Body of pancreas (tissue), 4 donors: ENCODE data around the gene PIK3CB. TPM values are rescaled to one million over a fixed set of nuclear protein-coding genes. Genes with fewer than 3 reads are reported as not detected.
A peak's percentile ranks its signal among the peaks of the same experiment; 100 is the strongest.

Experiments used
- ATAC-seq: fragments of 150-250 bp; one replicate; pipeline ENCODE4 v1.9.1; 2016
- DNase-seq, 4 donors: peaks; one replicate each; pipeline ENCODE4 v3.0.0-alpha.2; 2019
- H3K27ac ChIP-seq, 4 donors: fragments of 200-600 bp; sonication (generic); 1 replicate in 3 of 4; 2 replicates in 1 of 4; pipeline versions ENCODE4 v1.5.1 to v1.6.1; 2016 to 2019; ENCODE audit warnings: mild to moderate bottlenecking in 1 of 4, mixed read lengths in 1 of 4, moderate library complexity in 1 of 4
- H3K27me3 ChIP-seq, 2 donors: fragments of 200-600 bp; sonication (generic); one replicate each; pipeline ENCODE4 v1.6.0; 2016; ENCODE audit warnings: mild to moderate bottlenecking in 1 of 2
- H3K36me3 ChIP-seq, 2 donors: fragments of 200-600 bp; sonication (generic); replicated peaks in 1 of 2; 2 replicates each; pipeline ENCODE4 v1.5.1; 2016; ENCODE audit warnings: low read depth in 2 of 2; ENCODE audit not compliant: insufficient read depth in 1 of 2
- H3K4me1 ChIP-seq: fragments of 200-600 bp; sonication (generic); one replicate; pipeline ENCODE4 v1.6.0; 2016
- H3K4me3 ChIP-seq, 2 donors: fragments of 200-600 bp; sonication (generic); 1 replicate in 1 of 2; 2 replicates in 1 of 2; pipeline ENCODE4 v1.5.1; 2016 to 2019
- H3K9me3 ChIP-seq, 3 donors: fragments of 200-600 bp; sonication (generic); 1 replicate in 2 of 3; 2 replicates in 1 of 3; pipeline ENCODE4 v1.5.1; 2016
- POLR2A ChIP-seq, 3 donors: fragments of 450-650 bp; IDR thresholded peaks; one replicate each; pipeline ENCODE4 v1.6.1; 2016; ENCODE audit warnings: antibody characterized with exemption in 3 of 3, mild to moderate bottlenecking in 2 of 3
- WGBS, 2 donors: methylation state at CpG; one replicate each; pipeline ENCODE4 v1.1.5; 2017; 5-methylcytosine and 5-hydroxymethylcytosine counted together
- intact Hi-C: fragments of 100-400 bp; cut with DNase I; formaldehyde crosslinking; loops from one replicate; pipeline ENCODE4 v1.15.1; 2023
- total RNA-seq, 2 donors: library from RNA; depleted of rRNA; stranded (reverse); fragments of >200 nt; gene quantifications; one replicate each; pipeline ENCODE4 v1.1.0, GENCODE V29; 2016
- TF ChIP-seq, protein P1 (sequence below), 7 experiments: fragments of 450-650 bp in 4 of 7; fragments of 200-600 bp in 3 of 7; sonication (generic) in 3 of 7; IDR thresholded peaks; one replicate each; pipeline ENCODE4 v1.5.1; 2016 to 2019; ENCODE audit warnings: antibody characterized with exemption in 7 of 7

PIK3CB gene
- total RNA-seq, 2 donors from 2014 or later: 40.2 to 50.1 TPM

DNA sequence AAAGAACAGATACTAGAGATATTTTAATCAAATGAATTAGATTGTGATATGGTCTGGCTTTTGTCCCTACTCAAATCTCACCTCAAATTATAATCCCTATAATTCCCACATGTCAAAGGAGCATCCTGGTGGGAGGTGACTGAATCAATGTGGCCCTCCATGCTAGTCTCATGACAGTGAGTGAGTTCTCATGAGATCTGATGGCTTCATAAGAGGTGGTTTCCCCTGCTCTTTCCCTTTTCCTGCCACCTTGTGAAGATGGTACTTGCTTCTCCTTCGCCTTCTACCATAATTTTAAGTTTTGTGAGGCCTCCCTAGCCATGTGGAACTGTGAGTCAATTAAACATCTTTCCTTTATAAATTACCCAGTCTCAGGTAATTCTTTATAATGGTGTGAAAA lies 143.4 kb downstream of the PIK3CB start:
- TF ChIP-seq, protein P1, sequence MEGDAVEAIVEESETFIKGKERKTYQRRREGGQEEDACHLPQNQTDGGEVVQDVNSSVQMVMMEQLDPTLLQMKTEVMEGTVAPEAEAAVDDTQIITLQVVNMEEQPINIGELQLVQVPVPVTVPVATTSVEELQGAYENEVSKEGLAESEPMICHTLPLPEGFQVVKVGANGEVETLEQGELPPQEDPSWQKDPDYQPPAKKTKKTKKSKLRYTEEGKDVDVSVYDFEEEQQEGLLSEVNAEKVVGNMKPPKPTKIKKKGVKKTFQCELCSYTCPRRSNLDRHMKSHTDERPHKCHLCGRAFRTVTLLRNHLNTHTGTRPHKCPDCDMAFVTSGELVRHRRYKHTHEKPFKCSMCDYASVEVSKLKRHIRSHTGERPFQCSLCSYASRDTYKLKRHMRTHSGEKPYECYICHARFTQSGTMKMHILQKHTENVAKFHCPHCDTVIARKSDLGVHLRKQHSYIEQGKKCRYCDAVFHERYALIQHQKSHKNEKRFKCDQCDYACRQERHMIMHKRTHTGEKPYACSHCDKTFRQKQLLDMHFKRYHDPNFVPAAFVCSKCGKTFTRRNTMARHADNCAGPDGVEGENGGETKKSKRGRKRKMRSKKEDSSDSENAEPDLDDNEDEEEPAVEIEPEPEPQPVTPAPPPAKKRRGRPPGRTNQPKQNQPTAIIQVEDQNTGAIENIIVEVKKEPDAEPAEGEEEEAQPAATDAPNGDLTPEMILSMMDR (IDR thresholded peaks at IDR 0.05): no peak
- TF ChIP-seq POLR2A (IDR thresholded peaks at IDR 0.05): no peak
- ATAC-seq: no peak
- no peaks in the 10 kb centered on the region for H3K27me3 ChIP-seq
- H3K4me1 ChIP-seq: peaks cover 42% of the 10 kb centered on the region
- DNase-seq: no peak
- H3K4me3 ChIP-seq: no peak overlapping the region
- 95 to 100% methylated on average over 1 of the region's 1 CpG for WGBS, 2 donors
- intact Hi-C loops: no loop called here
- peaks cover 0 to 4% of the 10 kb centered on the region in 2 donors for H3K36me3 ChIP-seq
- H3K9me3 ChIP-seq: no peaks in the 10 kb centered on the region
- no peak overlapping the region for H3K27ac ChIP-seq

DNA sequence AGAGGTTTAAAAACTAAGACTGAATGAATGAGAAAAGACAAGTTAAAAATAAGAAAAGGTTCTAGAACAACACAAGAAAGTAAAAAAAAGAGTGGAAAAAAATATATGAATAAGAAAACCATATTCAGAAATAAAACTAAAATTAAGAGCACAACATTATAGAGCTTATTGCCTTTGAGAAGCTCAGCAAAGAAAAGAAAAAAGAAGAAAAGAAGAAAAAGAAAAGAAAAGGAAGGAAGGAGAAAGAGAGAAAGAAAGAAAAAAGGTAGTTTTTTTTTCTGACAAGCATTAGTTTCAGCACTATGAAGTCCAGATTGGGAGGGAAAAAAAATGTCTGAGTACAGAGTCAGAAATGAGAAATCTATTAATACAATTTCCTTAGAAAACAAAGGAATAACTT lies 144.7 kb downstream of the PIK3CB start:
- no peak for TF ChIP-seq POLR2A (IDR thresholded peaks at IDR 0.05)
- TF ChIP-seq, protein P1 (IDR thresholded peaks at IDR 0.05): no peak
- Histone ChIP-seq H3K27me3 (no peaks in the 10 kb centered on the region), H3K4me1 (peaks cover 55% of the 10 kb centered on the region), H3K4me3 (no peak overlapping the region), H3K36me3 (peaks cover 0 to 4% of the 10 kb centered on the region in 2 donors), H3K9me3 (no peaks in the 10 kb centered on the region), H3K27ac (no peak overlapping the region)
- DNase-seq: no peak
- no peak for ATAC-seq
- intact Hi-C loops: no loop called here

DNA sequence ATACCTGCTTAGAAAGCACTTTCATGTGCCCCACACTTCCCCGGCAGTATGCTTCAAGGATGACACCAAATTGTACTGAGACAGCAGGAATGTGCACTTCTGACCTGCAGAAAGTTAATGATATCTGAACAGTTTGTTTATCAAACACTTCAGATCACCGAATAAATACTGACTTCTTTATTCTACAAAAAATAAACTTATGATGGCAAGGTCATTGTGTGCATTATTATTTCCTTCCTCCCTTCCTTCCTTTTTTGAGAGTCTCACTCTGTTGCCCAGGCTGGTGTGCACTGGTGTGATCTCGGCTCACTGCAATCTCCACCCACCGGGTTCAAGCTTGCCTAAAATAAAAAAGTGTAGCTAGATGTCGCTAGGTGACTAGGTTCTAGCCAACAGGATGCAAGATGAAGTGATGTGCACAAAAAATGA lies 145.8 kb downstream of the PIK3CB start:
- no peaks in the 10 kb centered on the region for H3K9me3 ChIP-seq
- H3K4me1 ChIP-seq: peaks cover 55% of the 10 kb centered on the region
- no peak for TF ChIP-seq POLR2A (IDR thresholded peaks at IDR 0.05)
- TF ChIP-seq, protein P1 (IDR thresholded peaks at IDR 0.05): peak in 3 of 7 experiments; percentile 11 to 30 (median 16)
- peaks cover 0 to 4% of the 10 kb centered on the region in 2 donors for H3K36me3 ChIP-seq
- no peak overlapping the region for H3K4me3 ChIP-seq
- peak overlapping the region in 1 of 4 donors; percentile 8 for H3K27ac ChIP-seq
- no peak for DNase-seq
- intact Hi-C loops: loop anchor here (10.0 kb wide), 1 partner anchor 74 kb away; no protein-coding TSS in a partner anchor
- 30 to 33% methylated on average over 5 of the region's 5 CpGs for WGBS, 2 donors
- no peak for ATAC-seq
- no peaks in the 10 kb centered on the region for H3K27me3 ChIP-seq

DNA sequence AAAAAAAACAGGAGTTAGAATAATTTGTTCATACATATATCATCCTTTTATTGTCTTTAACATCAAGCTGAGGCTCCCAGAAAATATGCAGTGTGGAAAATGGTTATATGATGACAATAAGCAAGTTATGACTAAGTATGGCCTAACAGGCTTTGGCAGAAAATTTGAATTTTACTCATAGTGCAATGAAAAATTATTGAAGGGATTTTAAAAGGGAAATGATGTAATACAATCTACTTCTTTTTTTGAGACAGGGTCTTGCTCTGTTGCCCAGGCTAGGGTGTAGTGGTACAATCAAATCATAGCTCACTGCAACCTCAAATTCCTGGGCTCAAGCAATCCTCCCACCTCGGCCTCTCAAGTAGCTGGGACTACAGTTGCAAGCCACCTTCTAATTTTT lies 147.5 kb downstream of the PIK3CB start:
- ATAC-seq (no peak), DNase-seq (no peak)
- no peaks in the 10 kb centered on the region for H3K36me3 ChIP-seq
- H3K4me1 ChIP-seq: peaks cover 70% of the 10 kb centered on the region
- peak overlapping the region in 3 of 4 donors; percentile 14 to 80 (median 62) for H3K27ac ChIP-seq
- no peaks in the 10 kb centered on the region for H3K27me3 ChIP-seq
- intact Hi-C loops: loop anchor here (10.0 kb wide), 1 partner anchor 72 kb away; no protein-coding TSS in a partner anchor
- 94 to 96% methylated on average over 1 of the region's 1 CpG for WGBS, 2 donors
- H3K4me3 ChIP-seq: no peak overlapping the region
- no peak for TF ChIP-seq POLR2A (IDR thresholded peaks at IDR 0.05)
- TF ChIP-seq, protein P1 (IDR thresholded peaks at IDR 0.05): no peak
- no peaks in the 10 kb centered on the region for H3K9me3 ChIP-seq

DNA sequence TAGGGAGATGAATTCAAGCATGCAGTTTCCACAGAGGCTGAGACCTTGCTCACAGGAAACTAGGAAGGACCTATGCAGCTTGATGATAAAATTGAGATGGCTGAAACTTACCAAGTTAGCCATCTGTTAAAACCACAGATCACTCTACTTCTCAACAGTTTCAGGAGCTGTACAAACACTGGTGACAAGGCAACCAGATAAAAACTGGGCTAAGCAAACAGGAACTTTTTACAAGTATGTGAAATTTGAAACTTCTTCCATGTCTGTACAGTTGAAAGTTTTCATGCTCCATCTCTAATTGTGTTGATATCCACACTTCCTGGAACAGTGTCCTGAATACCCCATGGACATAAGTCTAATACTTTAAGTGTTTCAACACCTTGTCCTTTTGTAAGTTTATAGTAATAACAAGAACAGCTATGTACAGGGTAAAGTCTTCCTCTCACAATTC lies 147.9 kb downstream of the PIK3CB start:
- peak in 3 of 4 donors; percentile 18 to 60 (median 26) for DNase-seq
- Histone ChIP-seq H3K27me3 (no peaks in the 10 kb centered on the region), H3K36me3 (no peaks in the 10 kb centered on the region), H3K27ac (peak overlapping the region; percentile 9 to 80 (median 66)), H3K4me1 (peaks cover 71% of the 10 kb centered on the region), H3K4me3 (no peak overlapping the region), H3K9me3 (no peaks in the 10 kb centered on the region)
- no peak for TF ChIP-seq POLR2A (IDR thresholded peaks at IDR 0.05)
- TF ChIP-seq, protein P1 (IDR thresholded peaks at IDR 0.05): no peak
- peak; percentile 70 for ATAC-seq
- intact Hi-C loops: loop anchor here (10.0 kb wide), 1 partner anchor 72 kb away; no protein-coding TSS in a partner anchor
